K562 (cell line): ENCODE data around the gene ZNF609.

Experiments
- ATF6 ChIP-seq: sonication (generic); formaldehyde crosslinking; IDR thresholded peaks from 2 replicates; pipeline ENCODE4 v1.4.0; 2020; ENCODE audit warnings: mild to moderate bottlenecking, missing genetic modification reagents
- CTCF ChIP-seq, 3 experiments: IDR thresholded peaks in 2 of 3; conservative IDR thresholded peaks in 1 of 3; 2 replicates each; pipeline ENCODE4 v1.5.1; 2011 to 2012; ENCODE audit warnings: low read length in 3 of 3, mild to moderate bottlenecking in 3 of 3, control low read depth in 2 of 3, improper control_type of control experiment in 1 of 3, inconsistent platforms in 1 of 3, low read depth in 1 of 3, mixed read lengths in 1 of 3, moderate library complexity in 1 of 3; ENCODE audit not compliant: insufficient read depth in 2 of 3
- KDM5B ChIP-seq: fragments of 200-600 bp; sonication (generic); IDR thresholded peaks from 2 replicates; pipeline ENCODE4 v1.6.1; 2012; ENCODE audit warnings: low read depth, mild to moderate bottlenecking, moderate library complexity, low read length, control low read depth, inconsistent platforms; ENCODE audit not compliant: insufficient replicate concordance
- MCM2 ChIP-seq: fragments of 450-650 bp; IDR thresholded peaks from 2 replicates; pipeline ENCODE4 v1.6.1; 2017; ENCODE audit warnings: low read depth, mild to moderate bottlenecking
- NFIC ChIP-seq: fragments of 450-650 bp; IDR thresholded peaks from 2 replicates; pipeline ENCODE4 v1.6.1; 2017; ENCODE audit warnings: mild to moderate bottlenecking, inconsistent platforms
- POLR2A ChIP-seq: fragments of 450-650 bp; conservative IDR thresholded peaks from 2 replicates; pipeline ENCODE4 v1.6.1; 2016
- POLR2AphosphoS5 ChIP-seq: IDR thresholded peaks from 2 replicates; pipeline ENCODE4 v1.6.1; 2011; ENCODE audit warnings: mild to moderate bottlenecking, low read depth, low read length, moderate library complexity; ENCODE audit not compliant: control insufficient read depth, insufficient read depth
- TSHZ1 ChIP-seq: fragments of 250-450 bp; sonication (Bioruptor Pico); IDR thresholded peaks from 2 replicates; pipeline ENCODE4 v1.4.0; 2020; ENCODE audit warnings: mild to moderate bottlenecking, moderate library complexity
- ZNF707 ChIP-seq: fragments of 250-450 bp; sonication (Bioruptor Pico); conservative IDR thresholded peaks from 2 replicates; pipeline ENCODE4 v1.8.0; 2022; ENCODE audit warnings: inconsistent platforms, mild to moderate bottlenecking, moderate library complexity

DNA sequence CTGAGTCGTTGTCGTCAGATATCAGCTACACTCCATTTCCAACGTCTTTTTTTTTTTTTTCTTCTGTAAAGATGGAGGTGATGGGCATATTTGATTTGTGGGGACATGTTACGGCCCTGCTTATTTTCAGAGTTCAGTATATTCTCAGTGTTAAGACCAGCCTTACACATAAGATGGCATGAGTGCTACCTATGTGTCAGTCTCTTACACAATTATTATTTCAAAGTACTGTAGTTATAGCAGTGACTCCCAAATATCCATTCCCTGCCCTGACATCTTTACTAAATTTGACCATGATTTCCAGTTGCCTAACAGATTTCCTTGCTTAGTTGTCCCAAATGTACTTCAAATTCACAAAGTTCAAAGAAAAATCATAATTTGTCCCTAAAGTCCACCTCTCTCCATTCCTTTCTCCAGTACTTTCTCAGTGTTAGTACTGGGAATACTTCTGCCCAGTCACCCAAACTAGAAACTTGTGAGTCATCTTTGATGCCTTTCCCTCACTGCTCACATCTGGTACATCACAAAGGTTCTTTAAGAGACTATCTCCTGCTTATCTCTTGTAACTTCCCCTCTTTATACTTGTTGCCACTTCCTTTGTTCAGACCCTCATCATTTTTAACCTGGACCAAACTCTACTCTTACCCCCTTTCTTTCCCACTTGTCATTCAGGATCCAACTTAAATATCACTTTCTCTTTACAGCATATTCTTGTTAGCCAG lies 67.0 kb downstream of the ZNF609 start:
- no peak for TF ChIP-seq POLR2A
- TF ChIP-seq POLR2AphosphoS5, result no peak
- no peak for TF ChIP-seq ZNF707
- no peak for TF ChIP-seq TSHZ1 (CRISPR knock-in tag)
- no peak for TF ChIP-seq ATF6 (CRISPR knock-in tag)
- TF ChIP-seq MCM2, result no peak
- TF ChIP-seq KDM5B, result no peak
- no peak for TF ChIP-seq CTCF (IDR thresholded peaks at IDR 0.05 in 2 of 3, conservative IDR thresholded peaks at IDR 0.05 in 1 of 3; ENCODE audit: insufficient read depth in 2 of 3, low read depth in 1 of 3, low read length in 3 of 3)
- no peak for TF ChIP-seq NFIC
